Fibroblast of villous mesenchyme (primary cell): ENCODE measurements around the gene STEAP4. TPM values are rescaled to one million over a fixed set of nuclear protein-coding genes. Genes with fewer than 3 reads are reported as not detected.

Experiments
- DNase-seq: peaks from one replicate; pipeline ENCODE4 v3.0.0-alpha.2; 2010; ENCODE audit warnings: low read depth
- H3K4me3 ChIP-seq: 2 replicates; pipeline ENCODE4 v1.5.1; 2011; ENCODE audit warnings: low read depth, mild to moderate bottlenecking, low read length
- CTCF ChIP-seq: IDR thresholded peaks from 2 replicates; pipeline ENCODE4 v1.5.1; 2012; ENCODE audit warnings: low read depth, mild to moderate bottlenecking, low read length; ENCODE audit not compliant: insufficient read depth
- total RNA-seq: library from RNA; depleted of rRNA; stranded (reverse); fragments of >200 nt; gene quantifications from 2 replicates; pipeline ENCODE4 v1.2.3, GENCODE V29; 2012

The STEAP4 gene
- total RNA-seq, 1 donor: under 0.01 TPM

GRCh38 chr7:88329532-88330463, 23.1 kb upstream of the STEAP4 start:
- no peak for DNase-seq
- TF ChIP-seq CTCF: no peak

DNA sequence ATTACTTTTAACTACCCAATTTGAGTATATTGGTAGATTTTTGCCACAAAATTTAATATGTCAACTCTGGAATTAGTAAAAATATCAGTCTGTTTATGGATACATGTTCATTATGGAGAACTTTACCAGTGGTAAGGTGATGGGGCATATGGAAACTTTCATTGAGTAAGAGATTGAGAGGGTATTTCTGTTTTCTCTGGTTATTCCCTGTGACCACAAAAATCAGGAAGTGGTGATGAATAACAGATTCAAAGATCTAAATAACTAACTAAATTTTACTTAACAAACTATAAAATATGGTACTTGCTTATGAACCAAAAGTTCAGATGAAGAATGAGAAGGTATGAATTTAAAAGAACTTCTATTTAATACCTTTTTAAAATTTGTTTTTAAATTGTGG, 22.1 kb upstream of the STEAP4 start:
- DNase-seq: no peak
- H3K4me3 ChIP-seq: no peak overlapping the region
- TF ChIP-seq CTCF: no peak

More at GRCh38 chr7:88329532-88330463, 23.1 kb upstream of the STEAP4 start:
- H3K4me3 ChIP-seq: no peak overlapping the region

DNA sequence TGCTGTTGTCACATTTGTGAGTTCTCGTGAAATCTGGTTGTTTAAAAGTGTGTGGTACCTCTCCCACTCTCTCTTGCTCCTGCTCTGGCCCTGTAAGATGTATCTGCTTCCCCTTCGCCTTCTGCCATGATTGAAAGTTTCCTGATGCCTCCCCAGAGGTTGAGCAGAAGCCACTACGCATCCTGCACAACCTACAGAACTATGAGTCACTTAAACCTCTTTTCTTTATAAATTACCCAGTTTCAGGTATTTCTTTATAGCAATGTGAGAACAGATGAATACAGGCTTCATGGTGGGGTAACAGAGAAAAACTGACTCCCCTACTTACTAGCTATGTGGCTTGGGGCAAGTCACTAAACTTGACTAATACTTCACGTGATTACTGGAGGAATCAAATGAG, 18.0 kb upstream of the STEAP4 start:
- no peak for TF ChIP-seq CTCF
- no peak for DNase-seq
- H3K4me3 ChIP-seq: no peak overlapping the region

DNA sequence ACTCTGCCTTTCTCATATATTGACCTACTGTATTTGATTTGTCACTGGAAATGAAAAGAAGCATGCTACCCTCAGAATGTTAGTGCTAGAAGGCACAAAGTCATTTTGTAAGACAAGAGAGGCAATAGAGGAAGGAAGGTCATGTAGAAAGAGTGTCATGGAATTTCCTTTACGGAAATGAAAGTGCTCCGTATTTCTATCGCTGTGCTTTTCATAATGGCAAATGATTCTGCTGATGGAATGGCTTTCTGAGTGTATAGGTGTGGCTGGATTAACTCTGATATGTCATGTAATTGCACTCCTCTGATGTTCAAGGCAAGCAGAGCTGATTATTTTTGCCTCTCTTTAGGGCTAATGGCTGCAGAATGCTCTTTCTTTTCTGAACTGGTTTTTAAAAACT, 15.5 kb upstream of the STEAP4 start:
- TF ChIP-seq CTCF: no peak
- no peak for DNase-seq
- no peak overlapping the region for H3K4me3 ChIP-seq

DNA sequence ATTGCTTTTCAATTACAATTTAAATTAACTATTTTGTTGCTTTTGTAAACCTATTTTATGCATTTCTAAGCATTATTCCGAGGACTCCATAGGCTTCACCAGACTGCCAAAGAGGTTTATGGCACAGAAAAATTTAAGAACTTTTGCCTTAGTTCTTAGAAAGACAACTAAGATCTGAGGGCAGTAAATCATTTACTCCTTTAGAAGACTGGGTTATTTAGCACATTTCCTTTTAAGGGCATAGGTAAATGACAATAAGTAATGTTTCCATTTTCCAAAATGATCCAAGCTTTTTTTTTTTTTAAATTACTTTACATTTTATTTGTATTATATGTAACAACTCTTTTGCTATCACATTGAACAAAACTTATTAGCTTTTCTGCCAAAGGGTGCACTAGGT, 15.0 kb upstream of the STEAP4 start:
- no peak for DNase-seq
- no peak for TF ChIP-seq CTCF
- no peak overlapping the region for H3K4me3 ChIP-seq

- DNase-seq: no peak
- no peak for TF ChIP-seq CTCF
- no peak overlapping the region for H3K4me3 ChIP-seq
These were observed 11.5 kb upstream of the STEAP4 start for GRCh38 chr7:88318196-88318595.

DNA sequence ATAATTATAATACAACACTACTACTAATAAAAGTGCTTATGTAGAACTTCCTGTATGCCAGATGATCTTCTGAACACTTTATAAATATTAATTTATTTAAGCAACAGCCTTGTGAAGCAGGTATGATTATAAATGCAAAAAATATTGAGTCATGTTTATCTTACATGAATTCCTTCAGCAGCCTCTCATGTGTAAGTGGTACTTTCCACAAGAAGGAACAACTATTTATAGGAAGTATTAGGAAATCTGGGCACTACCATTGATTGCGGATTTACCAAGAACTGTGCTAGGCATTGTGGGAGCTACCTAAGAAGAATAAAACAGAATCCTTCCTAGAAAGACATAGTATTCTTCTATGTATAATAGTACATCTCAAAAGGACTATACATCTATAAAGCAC, 10.7 kb upstream of the STEAP4 start:
- no peak overlapping the region for H3K4me3 ChIP-seq
- TF ChIP-seq CTCF: no peak
- no peak for DNase-seq
